Tibial nerve (tissue), 4 donors: ENCODE measurements around the gene GPC5.

Experiments
- CTCF ChIP-seq, 5 experiments: fragments of 200-600 bp in 3 of 5; fragments of 450-650 bp in 2 of 5; sonication (generic) in 3 of 5; IDR thresholded peaks; one replicate each; pipeline ENCODE4 v1.5.1; 2016 to 2019; ENCODE audit warnings: antibody characterized with exemption in 5 of 5, mild to moderate bottlenecking in 3 of 5, moderate library complexity in 2 of 5
- EP300 ChIP-seq, 2 donors: sonication (generic); formaldehyde crosslinking; IDR thresholded peaks; one replicate each; pipeline ENCODE4 v1.6.1; 2017; ENCODE audit warnings: antibody characterized with exemption in 2 of 2, mild to moderate bottlenecking in 1 of 2
- POLR2A ChIP-seq, 2 donors: fragments of 450-650 bp; IDR thresholded peaks; one replicate each; pipeline ENCODE4 v1.6.1; 2017; ENCODE audit warnings: antibody characterized with exemption in 2 of 2, mild to moderate bottlenecking in 2 of 2, moderate library complexity in 2 of 2

GRCh38 chr13:91531646-91532045 lies 133.2 kb downstream of the GPC5 start:
- no peak for TF ChIP-seq CTCF (IDR thresholded peaks at IDR 0.05)
- TF ChIP-seq EP300 (IDR thresholded peaks at IDR 0.05) = no peak
- no peak for TF ChIP-seq POLR2A (IDR thresholded peaks at IDR 0.05)
